Measurements from ENCODE around the gene KCP. TPM values are rescaled to one million over a fixed set of nuclear protein-coding genes. Genes with fewer than 3 reads are reported as not detected.
"Not testable (repeated sequence)": the region's sequence is repeated elsewhere in the genome, so short reads cannot be mapped to it uniquely, and the experiment has no call there.

Gene KCP
- total RNA-seq, 1 donor, result 1.1 TPM

DNA sequence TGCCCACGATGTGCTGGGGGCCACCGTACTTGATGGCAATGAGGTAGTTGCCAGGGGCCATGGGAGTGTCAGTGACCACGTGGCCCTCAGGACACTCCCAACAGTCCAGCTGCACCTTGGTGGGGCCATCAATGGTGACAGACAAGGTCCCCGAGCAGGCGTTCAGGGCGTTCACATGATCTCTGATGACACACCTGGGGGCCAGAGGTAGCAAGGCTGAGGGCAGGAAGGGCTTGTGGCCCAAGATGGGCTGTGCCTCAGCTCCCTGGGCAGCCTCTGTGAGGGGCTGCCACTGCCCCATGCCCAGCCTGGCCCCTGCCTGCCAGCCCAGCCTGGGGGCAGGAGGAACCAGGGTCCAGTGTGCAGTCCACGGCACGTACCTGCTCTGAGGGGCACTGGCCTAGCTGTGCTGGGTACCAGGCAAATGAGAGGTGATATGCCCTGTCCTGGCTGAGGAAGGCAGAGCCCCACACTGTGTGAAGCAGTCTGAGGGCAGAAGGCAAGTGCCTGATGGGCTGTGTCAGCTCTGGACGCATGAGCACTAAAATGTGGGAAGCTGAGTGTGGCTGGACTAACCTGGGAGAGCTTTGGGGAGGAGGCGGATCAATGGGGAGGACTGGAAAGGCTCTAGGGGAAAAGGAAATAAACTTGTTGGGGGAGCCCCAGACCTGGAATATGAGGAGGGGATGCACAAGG, 3.5 kb upstream of the KCP start:
- Histone ChIP-seq H3K4me3 (ENCODE audit: insufficient read depth, low read length) (no peak overlapping the region), H3K36me3 (ENCODE audit: insufficient read depth, low read length) (no peaks in the 10 kb centered on the region), H3K4me2 (ENCODE audit: insufficient read depth, low read length) (no peak overlapping the region), H2AFZ (ENCODE audit: low read length) (no peak overlapping the region), H3K27me3 (ENCODE audit: insufficient read depth, low read length) (peaks cover 74% of the 10 kb centered on the region), H3K79me2 (ENCODE audit: insufficient read depth, low read length) (no peaks in the 10 kb centered on the region), H4K20me1 (ENCODE audit: insufficient read depth, low read length) (no peaks in the 10 kb centered on the region), H3K4me1 (ENCODE audit: insufficient read depth, low read length) (no peaks in the 10 kb centered on the region), H3K27ac (ENCODE audit: low read depth, low read length) (no peak overlapping the region), H3K9me3 (ENCODE audit: low read depth, low read length) (no peaks in the 10 kb centered on the region)
- TF ChIP-seq, protein P1, sequence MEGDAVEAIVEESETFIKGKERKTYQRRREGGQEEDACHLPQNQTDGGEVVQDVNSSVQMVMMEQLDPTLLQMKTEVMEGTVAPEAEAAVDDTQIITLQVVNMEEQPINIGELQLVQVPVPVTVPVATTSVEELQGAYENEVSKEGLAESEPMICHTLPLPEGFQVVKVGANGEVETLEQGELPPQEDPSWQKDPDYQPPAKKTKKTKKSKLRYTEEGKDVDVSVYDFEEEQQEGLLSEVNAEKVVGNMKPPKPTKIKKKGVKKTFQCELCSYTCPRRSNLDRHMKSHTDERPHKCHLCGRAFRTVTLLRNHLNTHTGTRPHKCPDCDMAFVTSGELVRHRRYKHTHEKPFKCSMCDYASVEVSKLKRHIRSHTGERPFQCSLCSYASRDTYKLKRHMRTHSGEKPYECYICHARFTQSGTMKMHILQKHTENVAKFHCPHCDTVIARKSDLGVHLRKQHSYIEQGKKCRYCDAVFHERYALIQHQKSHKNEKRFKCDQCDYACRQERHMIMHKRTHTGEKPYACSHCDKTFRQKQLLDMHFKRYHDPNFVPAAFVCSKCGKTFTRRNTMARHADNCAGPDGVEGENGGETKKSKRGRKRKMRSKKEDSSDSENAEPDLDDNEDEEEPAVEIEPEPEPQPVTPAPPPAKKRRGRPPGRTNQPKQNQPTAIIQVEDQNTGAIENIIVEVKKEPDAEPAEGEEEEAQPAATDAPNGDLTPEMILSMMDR (IDR thresholded peaks at IDR 0.05; ENCODE audit: extremely low read depth, low read depth, low read length), result no peak
- DNase-seq (ENCODE audit: insufficient read length, low spot score, missing footprints), result peak; percentile 73

DNA sequence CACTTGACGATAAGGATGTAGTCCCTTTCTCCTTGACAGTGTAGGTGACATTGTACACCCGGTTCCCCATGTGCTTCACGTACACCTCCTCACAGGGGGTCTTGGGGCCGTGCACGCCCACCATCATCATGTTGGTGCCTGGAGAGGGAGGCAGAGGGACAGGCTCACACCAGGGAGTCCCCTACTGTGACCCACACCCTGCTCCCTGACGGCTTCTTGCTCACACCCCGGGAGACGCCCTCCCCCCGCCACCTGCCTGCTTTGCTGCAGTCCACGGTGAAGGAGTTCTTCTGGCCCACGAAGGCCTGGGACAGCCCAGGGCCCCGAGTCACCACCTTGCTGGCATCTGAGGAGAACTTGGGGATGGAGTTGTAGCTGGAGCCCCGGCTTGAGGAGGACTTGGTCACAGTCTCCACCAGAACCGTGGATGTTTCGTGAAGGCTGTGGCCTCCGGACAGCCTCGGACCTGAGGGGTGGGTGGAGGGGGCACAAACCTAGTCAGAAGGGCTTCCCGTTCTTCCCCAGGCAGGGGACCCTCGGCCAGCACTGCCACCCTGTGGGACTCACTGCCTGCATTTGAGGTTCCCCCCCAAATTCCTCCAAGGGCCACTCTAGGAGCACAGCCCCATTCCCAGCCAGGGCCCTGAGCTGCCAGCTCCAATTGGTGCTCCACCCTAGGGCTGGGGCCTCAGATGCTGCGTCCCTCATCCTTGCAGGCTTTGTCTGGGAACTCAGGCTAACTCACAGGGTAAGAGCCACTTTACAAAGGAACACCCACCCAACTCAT, 2.4 kb upstream of the KCP start:
- not testable (repeated sequence) for H3K4me2 ChIP-seq (ENCODE audit: insufficient read depth, low read length); H3K4me3 ChIP-seq (ENCODE audit: insufficient read depth, low read length); H4K20me1 ChIP-seq (ENCODE audit: insufficient read depth, low read length); H3K36me3 ChIP-seq (ENCODE audit: insufficient read depth, low read length); H3K79me2 ChIP-seq (ENCODE audit: insufficient read depth, low read length); H3K27ac ChIP-seq (ENCODE audit: low read depth, low read length); H3K9me3 ChIP-seq (ENCODE audit: low read depth, low read length); H2AFZ ChIP-seq (ENCODE audit: low read length); H3K4me1 ChIP-seq (ENCODE audit: insufficient read depth, low read length)
- peaks cover 75% of the 10 kb centered on the region for H3K27me3 ChIP-seq (ENCODE audit: insufficient read depth, low read length)
- peak; percentile 31 for DNase-seq (ENCODE audit: insufficient read length, low spot score, missing footprints)

DNA sequence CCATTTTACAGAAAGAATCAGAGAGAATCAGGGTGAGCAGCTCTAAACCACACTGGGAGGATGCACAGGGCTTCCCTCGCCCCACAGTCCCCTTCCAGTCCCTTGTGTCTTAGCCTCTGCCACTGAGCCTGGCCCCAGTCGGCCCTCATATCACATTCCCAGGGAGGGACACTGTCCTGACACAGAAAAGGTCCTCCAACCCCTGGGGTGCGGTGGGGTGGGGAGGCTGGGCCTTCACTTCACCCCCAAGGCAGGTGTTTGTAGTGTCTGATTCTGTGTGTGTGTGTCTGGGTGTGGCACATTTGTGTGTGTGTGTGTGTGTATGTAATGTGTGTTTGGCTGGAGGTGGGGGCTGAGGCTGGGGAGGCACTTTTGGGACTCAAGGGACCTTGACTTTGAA, 1.8 kb upstream of the KCP start:
- H3K36me3 ChIP-seq (ENCODE audit: insufficient read depth, low read length), result no peaks in the 10 kb centered on the region
- H3K27ac ChIP-seq (ENCODE audit: low read depth, low read length), result no peak overlapping the region
- H3K4me3 ChIP-seq (ENCODE audit: insufficient read depth, low read length), result no peak overlapping the region
- H3K4me1 ChIP-seq (ENCODE audit: insufficient read depth, low read length), result no peaks in the 10 kb centered on the region
- TF ChIP-seq, protein P1 (IDR thresholded peaks at IDR 0.05; ENCODE audit: extremely low read depth, low read depth, low read length), result no peak
- H2AFZ ChIP-seq (ENCODE audit: low read length), result no peak overlapping the region
- H3K9me3 ChIP-seq (ENCODE audit: low read depth, low read length), result no peaks in the 10 kb centered on the region
- no peak overlapping the region for H3K4me2 ChIP-seq (ENCODE audit: insufficient read depth, low read length)
- no peak for DNase-seq (ENCODE audit: insufficient read length, low spot score, missing footprints)
- H3K79me2 ChIP-seq (ENCODE audit: insufficient read depth, low read length), result no peaks in the 10 kb centered on the region
- no peaks in the 10 kb centered on the region for H4K20me1 ChIP-seq (ENCODE audit: insufficient read depth, low read length)
- peaks cover 79% of the 10 kb centered on the region for H3K27me3 ChIP-seq (ENCODE audit: insufficient read depth, low read length)

DNA sequence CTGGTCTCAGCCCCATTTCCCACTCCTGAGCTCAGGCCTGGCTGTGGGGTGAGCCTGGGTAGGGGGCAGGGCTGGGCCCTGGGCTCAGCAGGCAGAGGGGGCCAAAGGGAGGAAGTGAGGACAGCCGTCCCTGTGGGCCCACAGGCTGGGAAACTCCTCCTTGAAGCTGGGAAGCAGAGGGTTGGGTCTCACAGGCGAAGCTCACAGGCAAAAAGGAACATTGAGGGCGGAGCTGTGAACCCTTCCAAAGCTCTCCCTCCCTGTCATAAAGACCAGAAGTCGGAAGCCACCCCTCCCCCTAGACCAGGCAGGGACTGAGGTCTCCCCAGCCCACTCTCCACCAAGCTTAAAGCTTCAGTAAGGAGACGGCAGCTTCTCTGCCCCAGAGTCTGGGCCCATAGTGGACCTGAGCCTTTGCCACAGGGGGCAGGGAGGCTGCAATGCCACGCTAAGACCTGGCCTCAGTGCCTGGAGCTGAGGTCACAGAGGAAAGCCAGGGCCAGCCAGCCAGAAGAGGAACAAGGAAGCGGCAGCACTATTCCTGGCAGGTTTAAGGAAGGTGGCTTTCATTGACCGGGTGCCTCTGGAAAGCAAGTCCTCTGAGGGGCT, 1.0 kb upstream of the KCP start:
- Histone ChIP-seq H3K9me3 (ENCODE audit: low read depth, low read length) (no peaks in the 10 kb centered on the region), H3K27me3 (ENCODE audit: insufficient read depth, low read length) (peaks cover 78% of the 10 kb centered on the region), H3K79me2 (ENCODE audit: insufficient read depth, low read length) (no peaks in the 10 kb centered on the region), H3K4me3 (ENCODE audit: insufficient read depth, low read length) (no peak overlapping the region), H3K27ac (ENCODE audit: low read depth, low read length) (no peak overlapping the region), H2AFZ (ENCODE audit: low read length) (no peak overlapping the region), H3K36me3 (ENCODE audit: insufficient read depth, low read length) (no peaks in the 10 kb centered on the region), H3K4me2 (ENCODE audit: insufficient read depth, low read length) (no peak overlapping the region), H4K20me1 (ENCODE audit: insufficient read depth, low read length) (no peaks in the 10 kb centered on the region), H3K4me1 (ENCODE audit: insufficient read depth, low read length) (no peaks in the 10 kb centered on the region)
- TF ChIP-seq, protein P1 (IDR thresholded peaks at IDR 0.05; ENCODE audit: extremely low read depth, low read depth, low read length), result no peak
- peak; percentile 76 for DNase-seq (ENCODE audit: insufficient read length, low spot score, missing footprints)
